ENCODE data around the gene NDUFS2.
A peak's percentile ranks its signal among the peaks of the same experiment; 100 is the strongest.
"Not testable (repeated sequence)": the region's sequence is repeated elsewhere in the genome, so short reads cannot be mapped to it uniquely, and the experiment has no call there.

The NDUFS2 gene

DNA sequence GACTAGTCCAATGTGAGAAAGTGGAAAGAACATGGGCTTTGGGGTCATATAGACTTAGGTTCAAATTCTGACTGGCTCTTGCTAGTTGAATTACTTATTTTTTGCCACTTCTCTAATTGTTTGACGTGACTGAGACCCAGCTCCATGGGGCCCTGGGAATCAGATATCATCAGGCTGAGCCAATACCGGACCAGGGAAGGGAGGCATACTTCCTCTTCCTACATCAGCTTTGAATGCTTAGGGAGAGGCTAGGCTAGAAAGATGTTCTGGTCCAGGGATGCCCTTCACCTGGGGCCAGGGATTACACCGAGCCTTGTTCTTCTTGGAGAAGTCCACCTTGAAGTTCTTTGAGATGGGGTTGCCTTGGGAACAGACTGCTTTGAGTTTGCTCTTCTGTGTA lies 39.5 kb downstream of the NDUFS2 start:
- DNase-seq: no peak

DNA sequence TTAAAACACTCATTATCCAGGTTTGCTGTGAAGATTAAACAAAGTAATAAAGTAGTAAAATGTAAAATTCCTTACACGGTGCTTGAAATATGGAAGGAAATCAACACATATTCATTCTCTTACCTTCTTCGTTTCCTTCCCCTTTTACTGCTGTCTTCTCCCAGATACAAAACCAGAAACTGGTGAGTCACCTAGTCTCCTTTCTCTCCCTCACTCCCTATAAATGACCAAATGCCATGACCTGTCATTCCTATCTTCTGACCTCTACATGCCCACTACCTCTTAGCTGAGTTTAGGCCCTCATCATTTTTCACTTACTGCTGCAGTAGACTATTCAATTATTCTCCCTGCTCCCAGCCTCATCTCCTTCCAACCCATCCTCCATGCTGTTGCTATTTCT lies 40.1 kb downstream of the NDUFS2 start:
- DNase-seq: no peak

DNA sequence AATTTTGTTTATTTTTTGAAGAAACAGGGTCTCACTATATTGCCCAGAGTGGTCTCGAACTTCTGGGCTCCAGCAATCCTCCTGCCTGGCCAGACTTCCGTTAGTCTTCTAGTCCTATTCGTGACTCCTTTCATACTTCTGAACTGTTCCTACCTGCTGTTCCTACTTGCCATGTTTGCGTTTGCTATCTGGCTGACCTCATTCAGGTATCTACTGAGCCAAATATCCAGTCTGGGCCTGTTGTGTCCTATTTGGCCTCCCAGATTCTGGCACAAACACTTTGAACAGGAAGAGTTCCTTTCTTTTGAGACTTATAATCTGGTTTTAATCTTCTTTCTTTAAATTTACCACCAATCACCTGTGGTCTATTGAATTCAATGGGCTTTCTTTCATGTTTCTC lies 42.7 kb downstream of the NDUFS2 start:
- no peak for DNase-seq

DNA sequence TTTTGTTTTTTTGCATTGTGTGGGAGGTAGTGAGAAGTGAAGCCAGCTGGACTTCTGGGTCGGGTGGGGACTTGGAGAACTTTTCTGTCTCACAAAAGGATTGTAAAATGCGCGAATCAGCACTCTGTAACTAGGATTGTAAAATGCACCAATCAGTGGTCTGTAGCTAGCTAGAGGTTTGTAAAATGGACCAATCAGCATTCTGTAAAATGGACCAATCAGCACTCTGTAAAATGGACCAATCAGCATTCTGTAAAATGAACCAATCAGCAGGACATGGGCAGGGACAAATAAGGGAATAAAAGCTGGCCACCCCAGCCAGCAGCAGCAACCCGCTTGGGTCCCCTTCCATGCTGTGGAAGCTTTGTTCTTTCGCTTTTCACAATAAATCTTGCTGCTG lies 47.9 kb downstream of the NDUFS2 start:
- DNase-seq: not testable (repeated sequence)

DNA sequence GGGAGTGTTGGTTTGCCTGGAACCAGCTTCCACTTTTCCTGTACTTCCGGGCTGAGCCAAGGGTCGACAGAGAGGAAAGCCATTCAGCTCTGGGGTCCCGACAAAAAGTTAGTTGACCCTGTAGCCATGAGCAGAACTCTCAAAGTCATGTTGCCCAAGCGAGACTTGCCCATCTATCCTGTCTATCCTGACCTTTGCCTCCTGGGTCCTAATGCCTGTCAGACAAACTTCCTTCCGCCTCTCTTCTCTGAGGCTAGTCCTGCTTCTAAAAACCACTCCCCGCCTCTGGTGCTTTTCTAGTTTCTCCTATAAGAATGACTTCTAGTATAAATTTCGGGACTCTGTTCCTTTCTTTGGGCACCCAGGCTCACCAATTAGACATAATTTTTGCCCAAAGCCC lies 48.7 kb downstream of the NDUFS2 start:
- no peak for DNase-seq

DNA sequence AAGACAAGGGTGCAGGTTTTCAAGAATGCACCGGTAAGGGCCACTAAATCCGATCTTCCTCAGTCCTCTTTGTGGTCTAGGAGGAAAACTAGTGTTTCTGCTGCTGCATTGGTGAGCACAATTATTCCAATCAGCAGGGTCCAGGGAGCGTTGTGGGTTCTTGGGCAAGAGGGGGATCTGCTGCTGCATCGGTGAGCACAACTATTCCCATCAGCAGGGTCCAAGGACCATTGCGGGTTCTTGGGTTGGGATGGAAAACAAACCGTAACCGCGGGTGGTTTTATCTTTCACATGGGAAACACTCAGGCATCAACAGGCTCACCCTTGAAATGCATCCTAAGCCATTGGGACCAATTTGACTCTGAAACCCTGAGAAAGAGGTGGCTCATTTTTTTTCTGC lies 49.4 kb downstream of the NDUFS2 start:
- DNase-seq: no peak

DNA sequence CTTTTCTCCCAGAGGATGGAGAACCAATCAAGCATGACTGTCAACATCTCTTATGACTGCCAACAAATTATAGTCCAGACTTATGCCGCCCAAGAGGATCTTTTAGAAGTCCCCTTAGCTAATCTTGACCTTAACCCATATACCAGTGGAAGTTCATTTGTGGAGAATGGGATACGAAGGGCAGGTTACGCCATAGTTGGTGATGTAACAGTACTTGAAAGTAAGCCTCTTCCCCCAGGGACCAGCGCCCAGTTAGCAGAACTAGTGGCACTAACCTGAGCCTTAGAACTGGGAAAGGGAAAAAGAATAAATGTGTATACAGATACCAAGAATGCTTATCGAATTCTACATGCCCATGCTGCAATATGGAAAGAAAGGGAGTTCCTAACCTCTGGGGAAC lies 53.1 kb downstream of the NDUFS2 start:
- not testable (repeated sequence) for DNase-seq

DNA sequence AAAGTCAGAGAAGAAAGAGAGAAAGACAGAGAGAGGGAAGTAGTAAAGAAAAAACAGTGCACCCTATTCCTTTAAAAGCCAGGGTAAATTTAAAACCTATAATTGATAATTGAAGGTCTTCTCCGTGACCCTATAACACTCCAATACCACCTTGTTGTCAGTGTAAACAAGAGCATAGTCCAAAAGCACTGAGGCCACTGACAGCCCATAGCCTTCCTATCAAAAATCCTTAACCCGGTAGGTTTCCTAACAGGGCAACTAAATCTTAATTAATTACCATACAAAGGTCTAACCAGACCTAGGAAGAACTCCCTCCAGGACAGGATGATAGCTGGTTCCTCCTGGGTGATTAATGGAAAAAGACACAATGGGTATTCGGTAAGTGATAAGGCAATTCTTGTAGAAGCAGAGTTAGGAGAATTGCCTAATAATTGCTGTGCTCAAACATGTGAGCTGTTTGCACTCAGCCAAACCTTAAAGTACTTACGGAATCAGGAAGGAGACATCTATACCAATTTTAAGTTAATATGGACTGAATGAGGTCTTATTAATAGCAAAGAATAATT lies 53.9 kb downstream of the NDUFS2 start:
- not testable (repeated sequence) for DNase-seq

DNA sequence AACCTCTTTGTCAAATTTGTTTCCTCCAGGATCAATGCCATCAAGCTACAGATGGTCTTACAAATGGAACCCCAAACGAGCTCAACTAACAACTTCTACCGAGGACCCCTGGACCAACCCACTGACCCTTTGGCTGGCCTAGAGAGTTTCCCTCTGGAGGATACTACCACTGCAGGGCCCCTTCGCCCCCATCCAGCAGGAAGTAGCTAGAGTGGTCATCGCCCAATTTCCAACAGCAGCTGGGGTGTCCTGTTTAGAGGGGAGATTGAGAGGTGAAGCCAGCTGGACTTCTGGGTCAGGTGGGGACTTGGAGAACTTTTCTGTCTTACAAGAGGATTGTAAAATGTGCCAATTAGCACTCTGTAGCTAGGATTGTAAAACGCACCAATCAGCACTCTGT lies 54.9 kb downstream of the NDUFS2 start:
- not testable (repeated sequence) for DNase-seq

DNA sequence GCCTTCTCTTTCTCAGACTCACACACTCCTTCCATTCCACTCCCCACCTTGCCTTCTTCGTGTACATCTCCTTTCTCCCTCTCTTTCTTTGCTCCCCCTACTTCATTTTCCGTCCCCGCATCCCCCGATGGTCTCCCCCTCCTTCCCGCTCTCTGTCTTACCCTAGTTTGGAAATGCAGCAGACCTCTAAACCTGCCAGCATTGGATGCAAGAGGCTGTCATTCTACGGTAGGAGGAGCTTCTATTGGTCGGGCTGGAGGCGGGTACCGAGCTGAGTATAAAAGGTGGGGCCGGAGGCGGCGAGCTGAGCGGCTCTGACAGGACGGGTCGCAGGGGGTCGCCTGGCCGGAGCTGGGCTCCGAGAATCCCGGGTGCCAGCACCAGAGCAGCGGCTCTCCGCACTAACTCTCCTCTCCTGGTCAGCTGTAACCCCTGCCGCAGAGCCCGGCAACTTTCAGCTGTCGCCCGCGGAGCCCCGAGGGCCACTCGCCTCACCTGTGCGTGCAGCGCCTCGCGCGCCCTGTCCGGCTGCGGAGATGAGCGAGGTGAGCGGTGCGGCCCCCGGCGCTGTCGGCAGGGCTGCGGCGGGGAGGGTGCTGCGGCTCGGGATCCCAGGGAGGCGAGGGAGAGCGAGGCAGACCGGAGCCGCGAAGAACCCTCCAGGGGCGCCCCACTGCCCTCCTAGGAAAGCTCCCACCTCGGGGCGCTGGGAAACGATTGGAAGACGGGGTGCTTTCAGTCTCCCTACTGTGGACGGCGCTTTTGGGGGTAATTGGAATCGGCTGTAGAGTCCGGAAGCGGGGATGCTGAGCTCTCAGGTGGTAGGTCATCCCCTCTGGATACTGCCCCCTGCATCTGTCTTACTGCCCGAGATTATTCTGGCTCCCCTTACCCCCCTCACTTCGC lies 56.5 kb downstream of the NDUFS2 start, which contains the start of gene PCP4L1:
Gene PCP4L1, plus strand, starts transcription at position 307 of the 906 bp plus-strand sequence. Its CDS starts 230 bp downstream, at position 537.
- peak in 53 of 58 donors; percentile 3 to 76 (median 49) for DNase-seq

DNA sequence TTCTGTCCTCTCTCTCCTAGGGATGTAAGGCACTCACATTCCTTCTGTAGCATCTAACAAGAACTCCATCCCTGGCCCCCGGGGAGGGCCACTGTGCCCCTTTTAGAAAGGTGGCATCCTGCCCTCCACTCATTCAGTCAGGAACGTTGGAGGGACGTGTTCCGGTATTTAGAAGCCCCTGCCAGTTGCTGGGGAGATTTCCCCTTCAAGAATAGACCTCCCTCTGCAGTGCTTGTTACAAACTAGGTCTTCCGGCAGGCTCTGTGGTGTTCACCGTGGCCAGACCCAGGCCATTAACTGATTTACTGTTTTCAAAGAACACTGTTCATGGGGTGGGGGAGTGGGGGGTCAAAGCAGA lies 57.2 kb downstream of the NDUFS2 start:
- peak in 1 of 58 donors; percentile 2 for DNase-seq

DNA sequence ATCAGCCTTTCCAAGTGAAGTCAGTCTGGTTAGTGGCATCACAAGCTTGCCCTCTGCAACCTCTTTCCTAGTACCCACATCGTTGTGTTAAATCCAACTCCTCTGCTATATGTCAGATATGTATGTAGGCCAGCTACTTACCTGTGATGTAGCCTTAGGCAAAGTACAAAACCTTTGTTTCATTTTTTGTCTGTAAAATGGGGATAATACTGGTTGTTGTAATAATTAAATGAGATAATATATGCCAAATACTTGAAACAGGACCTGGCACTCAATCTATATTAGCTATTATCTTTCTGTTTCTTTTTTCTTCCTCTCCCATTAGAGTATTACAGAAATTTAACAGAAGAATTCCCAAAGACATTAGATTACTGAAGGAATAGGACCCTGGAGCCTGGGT lies 57.6 kb downstream of the NDUFS2 start:
- no peak for DNase-seq

DNA sequence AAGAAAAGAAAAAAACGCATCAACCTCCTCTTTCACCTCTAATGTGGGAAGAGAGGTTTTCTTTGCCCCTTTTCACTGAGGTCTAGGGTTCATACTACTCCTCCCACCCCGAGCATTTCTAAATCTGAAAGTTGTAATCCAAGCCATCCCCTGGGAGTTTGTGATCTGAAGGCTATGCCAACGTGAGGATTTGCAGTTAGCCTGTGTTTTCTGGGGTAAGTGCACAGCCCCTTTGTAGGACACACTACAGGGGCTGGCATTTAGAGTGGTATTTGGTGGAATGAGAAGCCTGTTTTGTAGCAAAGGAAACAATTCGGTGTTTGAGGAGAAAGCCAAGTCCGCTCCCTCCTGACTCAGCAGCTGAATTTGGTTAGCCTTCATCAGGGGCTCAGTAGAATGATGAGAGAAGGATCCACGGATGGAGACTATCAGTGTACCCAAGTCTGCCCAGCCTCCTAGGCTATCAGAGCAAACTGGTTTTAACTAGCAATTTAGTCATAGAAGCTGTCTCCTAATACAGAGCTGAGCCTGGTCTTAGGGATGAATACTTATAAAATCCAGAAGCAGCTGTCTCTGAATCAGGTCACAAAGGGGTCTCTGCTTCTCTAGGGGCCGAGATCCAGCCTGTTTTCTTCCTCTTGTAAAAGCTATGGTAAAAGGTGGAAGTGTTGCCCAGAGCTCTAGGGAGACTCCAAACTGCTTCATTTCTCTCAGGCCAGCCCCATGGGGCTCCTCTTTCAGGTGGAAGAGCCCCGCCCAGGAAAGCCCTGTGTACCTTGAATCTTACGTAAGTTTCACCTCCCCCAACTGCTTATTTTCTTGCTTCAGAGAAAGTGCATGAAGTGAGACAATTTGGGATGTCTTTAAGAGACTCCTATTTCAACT lies 58.5 kb downstream of the NDUFS2 start:
- DNase-seq: no peak

DNA sequence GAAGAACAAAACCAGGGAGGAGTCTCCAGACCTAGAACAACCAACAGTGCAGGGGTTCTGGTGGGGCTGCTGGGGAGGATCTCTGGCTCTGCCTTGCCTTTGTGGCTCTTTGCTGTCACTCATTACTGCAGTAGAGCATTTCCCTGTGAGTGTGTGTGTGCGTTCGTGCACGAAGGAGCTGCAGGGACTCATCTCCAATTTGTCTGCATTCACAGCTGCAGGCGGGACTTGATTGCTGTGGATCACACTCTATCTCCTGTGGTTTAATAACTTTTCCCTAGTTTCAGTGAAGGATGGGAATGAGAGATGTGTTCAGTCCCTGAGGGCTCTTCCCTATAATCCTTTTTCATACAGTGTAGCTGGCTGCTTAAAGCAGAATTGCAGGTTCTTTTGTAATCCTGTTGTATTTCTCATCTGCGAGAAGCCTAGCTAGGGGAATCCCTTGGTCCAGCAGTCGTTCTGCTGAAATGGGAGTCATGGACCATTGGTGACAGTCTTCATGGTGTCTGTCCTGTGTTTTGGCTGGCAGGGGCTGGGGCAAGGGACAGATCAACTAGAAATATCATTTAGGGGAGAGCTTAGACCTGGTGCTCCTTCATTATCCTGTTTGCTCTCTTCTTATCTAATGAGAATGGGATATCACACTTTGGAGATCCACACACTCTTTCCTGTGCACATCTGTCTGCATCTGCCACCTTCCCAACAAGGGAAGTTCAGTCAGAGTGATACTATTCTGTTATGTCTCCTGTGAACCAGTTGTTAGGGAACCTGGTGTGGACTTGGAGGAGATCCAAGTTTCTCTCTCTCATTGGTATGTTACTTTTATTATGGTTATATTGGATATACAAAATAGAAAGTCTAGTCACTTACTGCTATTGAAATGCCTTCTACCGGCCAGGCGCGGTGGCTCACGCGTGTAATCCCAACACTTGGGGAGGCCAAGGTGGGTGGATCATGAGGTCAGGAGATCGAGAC lies 59.4 kb downstream of the NDUFS2 start:
- peak in 6 of 58 donors; percentile 1 to 24 (median 3) for DNase-seq
